GM10266 (cell line): Measurements from ENCODE around the gene PTPRA.

Experiments
- DNase-seq: peaks from one replicate; pipeline ENCODE4 v3.0.0; 2012; ENCODE audit errors: extremely low spot score
- CTCF ChIP-seq: IDR thresholded peaks from 2 replicates; pipeline ENCODE4 v1.5.1; 2012; ENCODE audit warnings: mild to moderate bottlenecking, low read depth; ENCODE audit not compliant: control insufficient read depth, insufficient read depth; ENCODE audit errors: missing control alignments

The PTPRA gene

GRCh38 chr20:3082306-3082951 lies 209.1 kb downstream of the PTPRA start:
- DNase-seq, result no peak
- TF ChIP-seq CTCF, result no peak

- no peak for TF ChIP-seq CTCF
- no peak for DNase-seq
Measured at GRCh38 chr20:3082955-3083952, 210.0 kb downstream of the PTPRA start.

DNA sequence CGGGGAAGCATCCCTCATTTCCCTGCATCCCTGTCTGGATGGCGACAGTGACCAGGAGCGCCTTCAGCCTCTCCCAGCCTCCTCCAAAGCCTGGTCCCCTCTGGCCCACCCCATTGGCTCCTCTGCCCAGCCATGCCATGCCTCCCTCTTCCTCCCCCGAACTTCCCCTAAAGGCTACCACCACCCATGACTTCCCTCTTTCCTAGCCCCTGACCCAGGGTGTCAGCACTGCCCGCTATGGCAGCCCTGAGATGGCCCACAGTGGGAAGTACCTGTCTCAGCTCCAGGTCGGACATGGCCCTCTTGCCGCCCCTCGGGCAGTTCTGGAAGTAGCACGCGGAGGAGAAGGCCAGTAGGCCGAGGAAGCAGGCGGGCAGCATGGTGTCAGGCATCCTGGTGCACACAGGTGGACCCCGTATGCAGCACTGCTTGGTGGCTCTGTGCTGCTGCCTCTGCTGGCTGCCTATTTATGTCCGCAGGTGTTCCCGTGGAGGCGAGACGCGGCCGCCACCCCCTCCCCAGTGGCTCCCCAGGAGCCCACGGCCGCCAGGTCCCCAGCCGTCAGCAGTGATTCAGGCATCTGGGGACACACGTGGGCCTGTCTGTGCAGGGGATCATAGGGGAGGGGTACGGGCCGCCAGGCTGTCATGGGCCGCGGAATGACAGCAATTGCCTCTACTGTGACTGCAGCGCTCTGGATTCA lies 211.2 kb downstream of the PTPRA start, which contains the start of gene AVP:
AVP (minus strand) TSS at position 442 of the 703 bp plus-strand sequence; CDS start at position 392, 50 bp downstream.
- DNase-seq, result no peak
- TF ChIP-seq CTCF, result no peak

GRCh38 chr20:3084986-3085360 lies 211.7 kb downstream of the PTPRA start:
- no peak for DNase-seq
- TF ChIP-seq CTCF, result no peak

GRCh38 chr20:3085571-3086072 lies 212.3 kb downstream of the PTPRA start:
- TF ChIP-seq CTCF, result no peak
- DNase-seq, result no peak

- no peak for DNase-seq
- no peak for TF ChIP-seq CTCF
Measured at GRCh38 chr20:3088031-3088430, 214.8 kb downstream of the PTPRA start.
